ENCODE measurements around the gene XRCC1. TPM values are rescaled to one million over a fixed set of nuclear protein-coding genes. Genes with fewer than 3 reads are reported as not detected.
A peak's percentile ranks its signal among the peaks of the same experiment; 100 is the strongest.

The XRCC1 gene
- total and polyA plus RNA-seq, 7 donors, result 8.8 to 31.8 (median 19.9) TPM

DNA sequence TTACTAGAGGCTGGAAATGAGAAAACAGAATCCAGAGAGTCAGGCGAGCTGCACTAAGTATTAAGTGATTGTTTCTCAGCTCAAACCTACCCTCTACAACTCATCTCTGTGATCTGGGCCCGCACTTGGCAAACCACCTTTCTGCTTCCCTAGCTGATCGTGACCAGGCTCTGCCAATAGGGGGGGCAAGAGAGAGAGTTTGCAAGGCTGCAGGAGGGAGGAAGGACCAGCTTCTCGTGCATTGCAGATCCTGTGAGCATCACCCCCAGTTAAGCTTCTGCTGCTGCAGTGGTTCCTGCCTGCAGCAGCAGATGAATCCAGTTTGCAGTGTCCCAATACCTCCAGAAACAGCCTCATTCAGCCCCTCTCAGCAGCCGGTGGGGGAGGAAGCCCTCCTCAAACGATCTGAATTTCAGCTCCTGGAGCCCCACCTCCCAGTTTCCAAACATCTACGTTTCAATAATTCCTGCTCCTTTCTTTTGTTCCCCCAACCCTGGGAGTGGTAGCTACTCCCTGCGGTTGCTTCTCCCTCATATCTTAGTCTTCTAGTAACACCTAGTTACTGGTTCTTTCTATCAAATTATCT is 20.0 kb downstream of the XRCC1 start:
- H3K4me1 ChIP-seq, result no peaks in the 10 kb centered on the region
- H3K27me3 ChIP-seq, result no peaks in the 10 kb centered on the region
- H3K4me3 ChIP-seq, result no peak overlapping the region
- no peak overlapping the region for H3K27ac ChIP-seq
- no peaks in the 10 kb centered on the region for H3K9me3 ChIP-seq
- peak; percentile 75 for DNase-seq
- WGBS, 2 donors, result 44 to 46% methylated on average over 8 of the region's 8 CpGs
- TF ChIP-seq POLR2A (IDR thresholded peaks at IDR 0.05) (no peak), EP300 (IDR thresholded peaks at IDR 0.05) (no peak), POLR2AphosphoS5 (IDR thresholded peaks at IDR 0.05) (no peak)
- TF ChIP-seq, protein P1, sequence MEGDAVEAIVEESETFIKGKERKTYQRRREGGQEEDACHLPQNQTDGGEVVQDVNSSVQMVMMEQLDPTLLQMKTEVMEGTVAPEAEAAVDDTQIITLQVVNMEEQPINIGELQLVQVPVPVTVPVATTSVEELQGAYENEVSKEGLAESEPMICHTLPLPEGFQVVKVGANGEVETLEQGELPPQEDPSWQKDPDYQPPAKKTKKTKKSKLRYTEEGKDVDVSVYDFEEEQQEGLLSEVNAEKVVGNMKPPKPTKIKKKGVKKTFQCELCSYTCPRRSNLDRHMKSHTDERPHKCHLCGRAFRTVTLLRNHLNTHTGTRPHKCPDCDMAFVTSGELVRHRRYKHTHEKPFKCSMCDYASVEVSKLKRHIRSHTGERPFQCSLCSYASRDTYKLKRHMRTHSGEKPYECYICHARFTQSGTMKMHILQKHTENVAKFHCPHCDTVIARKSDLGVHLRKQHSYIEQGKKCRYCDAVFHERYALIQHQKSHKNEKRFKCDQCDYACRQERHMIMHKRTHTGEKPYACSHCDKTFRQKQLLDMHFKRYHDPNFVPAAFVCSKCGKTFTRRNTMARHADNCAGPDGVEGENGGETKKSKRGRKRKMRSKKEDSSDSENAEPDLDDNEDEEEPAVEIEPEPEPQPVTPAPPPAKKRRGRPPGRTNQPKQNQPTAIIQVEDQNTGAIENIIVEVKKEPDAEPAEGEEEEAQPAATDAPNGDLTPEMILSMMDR (IDR thresholded peaks at IDR 0.05), result peak in 2 of 4 experiments; percentile 16 to 48
- intact Hi-C loops (cut with DNase I), result no loop called here
- peaks cover 19 to 80% (median 39%) of the 10 kb centered on the region in 4 donors for H3K36me3 ChIP-seq

DNA sequence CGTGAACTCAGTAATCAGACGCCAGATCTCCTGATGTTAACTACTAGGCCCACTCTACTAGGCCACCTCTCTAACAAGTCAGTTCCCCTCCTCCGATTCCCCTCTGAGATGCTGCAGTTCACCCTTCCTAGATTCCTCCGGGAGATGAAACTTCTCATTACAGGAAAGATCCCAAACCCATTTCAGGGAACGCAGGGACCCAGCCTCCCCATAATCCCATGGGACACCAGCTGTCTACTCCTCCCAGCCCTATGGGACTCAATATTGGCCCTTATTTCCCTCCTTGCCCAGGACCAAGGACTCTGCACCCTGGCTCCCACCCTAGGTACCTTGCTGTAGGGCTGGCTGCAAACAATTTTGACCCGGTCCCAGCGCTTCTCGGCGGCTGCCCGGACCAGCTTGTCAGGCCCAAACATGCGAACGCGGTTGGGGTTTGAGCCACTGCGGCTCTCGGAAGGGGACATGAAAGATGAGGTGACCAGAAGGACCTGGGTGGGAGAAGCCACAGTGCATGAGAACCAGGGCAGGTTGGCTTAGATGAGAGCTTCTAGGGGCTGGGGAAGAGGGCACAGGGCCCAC is 20.9 kb downstream of the XRCC1 start:
- intact Hi-C loops (cut with DNase I), result no loop called here
- Histone ChIP-seq H3K9me3 (no peaks in the 10 kb centered on the region), H3K27me3 (no peaks in the 10 kb centered on the region), H3K4me1 (no peaks in the 10 kb centered on the region), H3K4me3 (no peak overlapping the region), H3K27ac (no peak overlapping the region), H3K36me3 (peaks cover 19 to 78% (median 41%) of the 10 kb centered on the region in 4 donors)
- no peak for DNase-seq
- 95 to 97% methylated on average over 15 of the region's 15 CpGs for WGBS, 2 donors
- TF ChIP-seq POLR2AphosphoS5 (IDR thresholded peaks at IDR 0.05) (no peak), EP300 (IDR thresholded peaks at IDR 0.05) (no peak), POLR2A (IDR thresholded peaks at IDR 0.05) (no peak)
- TF ChIP-seq, protein P1 (IDR thresholded peaks at IDR 0.05), result no peak

DNA sequence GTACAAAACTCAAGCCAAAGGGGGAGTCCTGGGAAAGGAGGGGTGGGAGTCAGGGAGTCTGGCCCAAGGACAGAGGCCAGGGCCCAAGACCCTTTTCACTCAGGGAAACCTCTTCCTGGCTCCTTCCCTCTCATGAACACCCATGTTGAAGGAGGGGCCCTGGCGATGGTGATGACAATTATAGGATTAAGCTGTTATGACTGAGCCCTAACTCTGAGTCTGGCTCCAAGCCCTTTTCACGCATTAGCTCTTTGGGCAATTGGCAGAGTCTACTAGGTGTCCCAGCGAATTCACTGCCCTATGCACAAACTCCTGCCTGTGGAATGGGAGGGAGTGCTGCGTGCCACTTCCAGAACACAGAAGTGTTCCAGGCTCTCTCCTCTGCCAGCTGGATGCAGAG is 21.7 kb downstream of the XRCC1 start:
- H3K4me1 ChIP-seq, result no peaks in the 10 kb centered on the region
- no peaks in the 10 kb centered on the region for H3K9me3 ChIP-seq
- no peak overlapping the region for H3K27ac ChIP-seq
- H3K4me3 ChIP-seq, result no peak overlapping the region
- intact Hi-C loops (cut with DNase I), result no loop called here
- H3K36me3 ChIP-seq, result peaks cover 19 to 80% (median 41%) of the 10 kb centered on the region in 4 donors
- WGBS, 2 donors, result 80 to 82% methylated on average over 4 of the region's 4 CpGs
- no peak for DNase-seq
- no peaks in the 10 kb centered on the region for H3K27me3 ChIP-seq
- TF ChIP-seq EP300 (IDR thresholded peaks at IDR 0.05), result no peak
- TF ChIP-seq, protein P1 (IDR thresholded peaks at IDR 0.05), result no peak

DNA sequence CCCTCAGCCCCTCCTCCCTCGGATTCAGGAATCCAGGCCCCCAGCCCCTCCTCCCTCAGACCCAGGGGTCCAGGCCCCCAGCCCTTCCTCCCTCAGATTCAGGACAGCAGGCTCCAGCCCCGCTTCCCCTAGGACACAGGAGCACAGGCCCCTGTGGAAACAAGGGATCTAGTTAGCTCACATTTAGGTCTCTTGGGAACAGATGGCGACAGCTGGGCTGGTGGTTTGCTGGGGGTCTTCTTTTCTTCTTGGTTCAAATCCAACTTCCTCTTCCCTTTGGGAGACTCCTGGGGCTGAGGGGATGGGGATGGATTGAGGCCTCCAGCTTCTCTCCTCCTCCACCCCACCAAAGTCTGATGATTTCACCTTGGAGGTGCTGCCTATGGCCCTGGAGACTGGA is 22.7 kb downstream of the XRCC1 start:
- H3K36me3 ChIP-seq, result peaks cover 19 to 75% (median 41%) of the 10 kb centered on the region in 4 donors
- no peak overlapping the region for H3K4me3 ChIP-seq
- no peak overlapping the region for H3K27ac ChIP-seq
- no peaks in the 10 kb centered on the region for H3K27me3 ChIP-seq
- WGBS, 2 donors, result 71 to 81% methylated on average over 3 of the region's 3 CpGs
- no peaks in the 10 kb centered on the region for H3K9me3 ChIP-seq
- no peak for DNase-seq
- intact Hi-C loops (cut with DNase I), result no loop called here
- no peak for TF ChIP-seq POLR2A (IDR thresholded peaks at IDR 0.05)
- TF ChIP-seq, protein P1 (IDR thresholded peaks at IDR 0.05), result no peak
- no peak for TF ChIP-seq EP300 (IDR thresholded peaks at IDR 0.05)
- no peak for TF ChIP-seq POLR2AphosphoS5 (IDR thresholded peaks at IDR 0.05)
- no peaks in the 10 kb centered on the region for H3K4me1 ChIP-seq

DNA sequence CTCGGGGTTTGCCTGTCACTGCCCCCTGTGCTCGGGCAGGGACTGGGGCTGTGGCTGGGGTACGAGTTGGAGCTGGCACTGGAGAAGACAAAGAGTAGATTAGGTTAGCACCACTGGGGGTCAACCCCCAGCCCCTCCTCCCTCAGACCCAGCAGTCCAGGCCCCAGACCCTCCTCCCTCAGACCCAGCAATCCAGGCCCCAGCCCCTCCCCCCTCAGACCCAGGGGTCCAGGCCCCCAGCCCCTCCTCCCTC is 23.2 kb downstream of the XRCC1 start:
- TF ChIP-seq, protein P1 (IDR thresholded peaks at IDR 0.05), result no peak
- TF ChIP-seq POLR2AphosphoS5 (IDR thresholded peaks at IDR 0.05), result no peak
- TF ChIP-seq POLR2A (IDR thresholded peaks at IDR 0.05), result no peak
- no peak for TF ChIP-seq EP300 (IDR thresholded peaks at IDR 0.05)
- intact Hi-C loops (cut with DNase I), result no loop called here
- no peaks in the 10 kb centered on the region for H3K9me3 ChIP-seq
- no peak overlapping the region for H3K4me3 ChIP-seq
- peaks cover 19 to 79% (median 41%) of the 10 kb centered on the region in 4 donors for H3K36me3 ChIP-seq
- DNase-seq, result no peak
- H3K4me1 ChIP-seq, result no peaks in the 10 kb centered on the region
- 89 to 92% methylated on average over 3 of the region's 3 CpGs for WGBS, 2 donors
- H3K27ac ChIP-seq, result no peak overlapping the region
- no peaks in the 10 kb centered on the region for H3K27me3 ChIP-seq
